Adrenal gland (tissue), 19 donors: ENCODE results near the gene ARHGEF16. TPM values are rescaled to one million over a fixed set of nuclear protein-coding genes. Genes with fewer than 3 reads are reported as not detected.
A peak's percentile ranks its signal among the peaks of the same experiment; 100 is the strongest.

Source experiments
- DNase-seq, 7 donors: peaks; one replicate each; pipeline ENCODE4 v3.0.0-alpha.2; 2019 to 2020
- H3K27ac ChIP-seq, 5 donors: fragments of 200-600 bp; sonication (generic) in 4 of 5; 1 replicate in 3 of 5; 2 replicates in 2 of 5; pipeline versions ENCODE4 v1.5.1 to v1.8.0; 2016 to 2020; ENCODE audit warnings: mild to moderate bottlenecking in 1 of 5
- H3K27me3 ChIP-seq: fragments of 200-600 bp; 2 replicates; pipeline ENCODE4 v1.8.0; 2021
- H3K36me3 ChIP-seq, 2 donors: fragments of 200-600 bp; replicated peaks in 1 of 2; 1 replicate in 1 of 2; 2 replicates in 1 of 2; pipeline versions ENCODE4 v1.5.1 to v1.8.0; 2018 to 2022
- H3K4me1 ChIP-seq, 2 donors: fragments of 200-600 bp; replicated peaks in 1 of 2; 1 replicate in 1 of 2; 2 replicates in 1 of 2; pipeline versions ENCODE4 v1.5.1 to v1.8.0; 2018 to 2021
- H3K4me3 ChIP-seq, 4 donors: fragments of 200-600 bp; sonication (generic) in 3 of 4; one replicate each; pipeline ENCODE4 v1.5.1; 2016 to 2018
- H3K9me3 ChIP-seq, 3 donors: fragments of 200-600 bp; sonication (generic) in 1 of 3; replicated peaks in 1 of 3; 1 replicate in 2 of 3; 2 replicates in 1 of 3; pipeline versions ENCODE4 v1.5.1 to v1.8.0; 2016 to 2021
- CTCF ChIP-seq, 6 experiments: fragments of 450-650 bp in 4 of 6; fragments of 200-600 bp in 2 of 6; sonication (generic) in 1 of 6; IDR thresholded peaks; 1 replicate in 5 of 6; 2 replicates in 1 of 6; pipeline versions ENCODE4 v1.5.1 to v1.8.0; 2016 to 2021; ENCODE audit warnings: antibody characterized with exemption in 6 of 6, mild to moderate bottlenecking in 2 of 6, moderate library complexity in 1 of 6
- POLR2A ChIP-seq, 2 donors: fragments of 450-650 bp; IDR thresholded peaks; one replicate each; pipeline ENCODE4 v1.6.1; 2017; ENCODE audit warnings: antibody characterized with exemption in 2 of 2, mild to moderate bottlenecking in 2 of 2, moderate library complexity in 1 of 2
- WGBS, 4 donors: extraction: QIAGEN DNeasy Blood & Tissue Kit in 2 of 4; methylation state at CpG; one replicate each; pipeline versions ENCODE4 v1.1.5 to v1.1.7; 2013 to 2017; 5-methylcytosine and 5-hydroxymethylcytosine counted together
- intact Hi-C, 2 donors: fragments of 100-400 bp; cut with DNase I; formaldehyde crosslinking; loops; one replicate each; pipeline versions ENCODE4 v1.14.1 to v1.15.0; 2022 to 2023
- long read RNA-seq, 10 donors: library from polyadenylated mRNA in 3 of 10; unstranded in 2 of 10; stranded (forward) in 1 of 10; transcript quantifications; one replicate each; pipeline ENCODE4 v2.0.0 and lab custom pipeline, GENCODE V29; 2021 to 2026
- polyA plus RNA-seq, 3 donors: library from polyadenylated mRNA; stranded (reverse); fragments of 200-250 nt in 2 of 3; fragments of 350-450 nt in 1 of 3; fragmentation: Illumina TruSeq in 1 of 3; extraction: RNeasy Lipid Tissue Mini Kit (QIAGEN cat#74804) in 1 of 3; gene quantifications; one replicate each; pipeline ENCODE4 v1.2.3, GENCODE V29; 2013 to 2014
- total RNA-seq, 9 donors: library from RNA; depleted of rRNA in 4 of 9; stranded (reverse); fragments of >200 nt in 4 of 9; fragments of 120-200 nt in 1 of 9; fragmentation: NEBNext Ultra II Directional in 1 of 9; extraction: Animal tissue kit (Norgen Biotek cat#: 25700) in 1 of 9; gene quantifications; one replicate each; pipeline versions ENCODE4 v1.1.0 to v1.2.4, GENCODE V29; 2013 to 2023
- donor health status: healthy with polysubstance abuse.
- donor health status: Bipolar disorder and iron deficiency.
- donor health status: DM: yes; HTN: yes; CAD: no.
- donor health status: DM: no; HTN: no; CAD: no.
- donor health status: DM: no; HTN: no; CAD: no.
- donor health status: DM: yes; HTN: yes; CAD: no.

Gene ARHGEF16
- total RNA-seq (1 to 10 TPM in 4 of 9 donors, under 1 TPM in 5; 0.11 to 3.1 (median 0.65) TPM), polyA plus RNA-seq (1 to 10 TPM in 2 of 3 donors, under 1 TPM in 1; 0.18 to 1.8 (median 1.0) TPM)
- long read RNA-seq, donor 1: 0 reads
- long read RNA-seq, donor 2: 0 reads
- long read RNA-seq, donor 3: 0 reads
- long read RNA-seq, donor 4: 0 reads
- long read RNA-seq, donor 5, partial matches to known transcripts: 0 of 3 reads
- long read RNA-seq, donor 5, other reads (novel, unspliced or antisense): 2 of 3 reads
- long read RNA-seq, donor 6, partial matches to known transcripts: 1 of 1 reads
- long read RNA-seq, donor 6, other reads (novel, unspliced or antisense): 0 of 1 reads
- long read RNA-seq, donor 7: 0 reads
- long read RNA-seq, donor 8: 0 reads
- long read RNA-seq, donor 9: 0 reads
- long read RNA-seq, donor 10: 0 reads

- Histone ChIP-seq H3K9me3 (no peaks in the 10 kb centered on the region), H3K36me3 (no peaks in the 10 kb centered on the region), H3K27ac (no peak within 1 kb of the TSS), H3K4me3 (peak within 1 kb of the TSS in 1 of 4 donors; percentile 62), H3K27me3 (peaks cover 27% of the 10 kb centered on the region), H3K4me1 (peaks cover 6 to 10% of the 10 kb centered on the region in 2 donors)
- peak in 6 of 7 donors; percentile 36 to 58 (median 40) for DNase-seq
- TF ChIP-seq POLR2A (IDR thresholded peaks at IDR 0.05): no peak
- TF ChIP-seq CTCF (IDR thresholded peaks at IDR 0.05): peak in 2 of 6 experiments; percentile 20 to 30
- intact Hi-C loops: loop anchor here in 1 of 2 donors (5.0 kb wide), 1 partner anchor 33 kb away; no protein-coding TSS in a partner anchor
- 0 to 25% (median 4%) methylated on average over 6 to 84 of the region's 84 CpGs for whole genome bisulfite sequencing, 4 donors
Observed at GRCh38 chr1:3453891-3454810, at the start of gene ARHGEF16. ARHGEF16 (plus strand) TSS chr1:3454665; CDS start chr1:3463085, 8,420 bp downstream.

- Histone ChIP-seq H3K4me3 (no peak overlapping the region), H3K27ac (no peak overlapping the region), H3K9me3 (no peaks in the 10 kb centered on the region), H3K27me3 (peaks cover 23% of the 10 kb centered on the region), H3K4me1 (peaks cover 0 to 5% of the 10 kb centered on the region in 2 donors), H3K36me3 (no peaks in the 10 kb centered on the region)
- DNase-seq: no peak
- intact Hi-C loops: no loop called here
- WGBS, 4 donors: 90 to 100% (median 91%) methylated on average over 9 to 27 of the region's 27 CpGs
- TF ChIP-seq CTCF (IDR thresholded peaks at IDR 0.05): no peak
- no peak for TF ChIP-seq POLR2A (IDR thresholded peaks at IDR 0.05)
Observed at GRCh38 chr1:3404801-3405200, 49.7 kb upstream of the ARHGEF16 start.

- H3K4me1 ChIP-seq: peaks cover 0 to 5% of the 10 kb centered on the region in 2 donors
- H3K27ac ChIP-seq: no peak overlapping the region
- intact Hi-C loops: no loop called here
- WGBS, 4 donors: 89 to 93% (median 90%) methylated on average over 18 to 30 of the region's 30 CpGs
- no peaks in the 10 kb centered on the region for H3K9me3 ChIP-seq
- no peak for TF ChIP-seq POLR2A (IDR thresholded peaks at IDR 0.05)
- no peak for TF ChIP-seq CTCF (IDR thresholded peaks at IDR 0.05)
- no peak for DNase-seq
- peaks cover 23% of the 10 kb centered on the region for H3K27me3 ChIP-seq
- no peaks in the 10 kb centered on the region for H3K36me3 ChIP-seq
- no peak overlapping the region for H3K4me3 ChIP-seq
Observed at GRCh38 chr1:3405491-3405890, 49.0 kb upstream of the ARHGEF16 start.
